HG03066 (cell line): ENCODE measurements around the gene SETBP1.
A peak's percentile ranks its signal among the peaks of the same experiment; 100 is the strongest.

ENCODE experiments used
- ATAC-seq: cut with Tn5 transposase; IDR thresholded peaks from one replicate; pipeline ENCODE4 v1.9.1; 2021; ENCODE audit warnings: low read depth; ENCODE audit not compliant: unreplicated experiment

The SETBP1 gene

DNA sequence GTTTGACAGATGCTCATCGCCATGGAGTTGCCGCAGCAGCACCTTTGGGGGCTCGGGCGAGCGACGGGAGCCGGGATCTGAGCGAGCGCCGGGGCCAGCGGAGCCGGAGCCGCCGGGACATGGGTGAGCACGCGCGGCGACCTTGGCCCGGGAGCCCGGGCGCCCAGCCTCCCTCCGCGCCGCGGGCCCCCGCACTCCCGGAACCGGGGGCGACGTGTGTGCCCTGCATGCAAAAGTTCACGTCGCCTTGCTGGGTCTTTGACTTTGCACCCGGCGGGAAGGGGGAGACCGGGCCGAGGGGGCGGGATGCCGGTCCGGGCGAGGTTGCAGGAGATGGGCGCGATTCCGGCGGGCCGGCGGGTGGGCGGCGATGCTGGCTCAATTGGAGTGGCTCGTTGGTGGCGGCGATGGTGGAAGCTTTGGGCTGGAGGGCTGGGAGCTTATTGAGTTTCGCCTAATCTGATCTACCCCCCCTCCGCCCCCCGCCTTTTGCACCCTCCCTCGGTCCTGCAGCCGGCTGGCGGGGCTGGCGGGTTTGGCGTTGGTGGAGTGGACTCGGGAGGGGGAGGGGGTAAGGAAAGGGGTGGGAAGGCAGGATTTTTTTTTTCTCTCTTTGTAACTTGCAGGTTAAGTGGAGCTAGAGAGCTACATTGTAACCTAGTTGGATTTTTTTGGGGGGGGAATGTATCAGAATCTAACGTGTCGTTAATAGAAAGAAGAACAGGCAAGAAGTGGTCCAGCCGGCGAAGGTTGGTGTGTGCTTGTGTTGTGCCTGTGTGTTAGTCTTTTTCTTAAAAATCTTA is at the start of gene SETBP1:
SETBP1 (plus strand) TSS at position 616 of the 803 bp plus-strand sequence. CDS start 20,459 bp downstream, outside the sequence.
- no peak for ATAC-seq

DNA sequence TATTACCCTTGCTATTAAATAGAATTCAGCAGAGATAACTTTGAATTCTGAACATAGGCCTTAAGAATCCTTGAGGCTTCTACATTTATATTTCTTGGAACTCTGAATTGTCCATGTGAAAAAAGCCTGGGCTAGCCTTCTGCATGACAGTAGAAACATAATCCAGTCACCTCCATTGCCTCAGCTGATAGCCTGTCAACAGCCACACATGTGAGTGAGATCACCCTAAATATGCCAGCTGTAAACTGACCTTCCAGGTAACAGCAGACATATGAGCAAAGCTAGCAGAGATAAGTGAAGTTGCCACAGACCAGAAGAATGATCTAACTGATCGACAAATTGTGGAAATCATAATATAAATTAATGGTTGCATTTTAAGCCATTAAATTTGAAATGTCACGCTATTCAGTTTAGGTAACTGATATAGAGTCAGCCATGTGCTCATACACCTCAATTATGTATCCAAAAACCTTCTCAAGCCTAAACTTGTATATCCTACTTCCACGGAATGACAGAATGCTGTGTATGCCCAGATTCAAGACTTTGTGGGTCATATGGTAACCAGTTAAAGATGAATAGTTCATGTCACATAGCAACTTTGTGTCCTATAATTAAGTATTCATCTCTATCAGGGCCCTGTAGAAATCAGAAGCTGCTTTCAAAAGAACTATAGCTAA is 48.1 kb upstream of the SETBP1 start:
- ATAC-seq, result no peak

GRCh38 chr18:44635546-44635945 is 45.1 kb upstream of the SETBP1 start:
- no peak for ATAC-seq

- peak; percentile 77 for ATAC-seq
These were observed 44.4 kb upstream of the SETBP1 start for GRCh38 chr18:44636241-44636640.

DNA sequence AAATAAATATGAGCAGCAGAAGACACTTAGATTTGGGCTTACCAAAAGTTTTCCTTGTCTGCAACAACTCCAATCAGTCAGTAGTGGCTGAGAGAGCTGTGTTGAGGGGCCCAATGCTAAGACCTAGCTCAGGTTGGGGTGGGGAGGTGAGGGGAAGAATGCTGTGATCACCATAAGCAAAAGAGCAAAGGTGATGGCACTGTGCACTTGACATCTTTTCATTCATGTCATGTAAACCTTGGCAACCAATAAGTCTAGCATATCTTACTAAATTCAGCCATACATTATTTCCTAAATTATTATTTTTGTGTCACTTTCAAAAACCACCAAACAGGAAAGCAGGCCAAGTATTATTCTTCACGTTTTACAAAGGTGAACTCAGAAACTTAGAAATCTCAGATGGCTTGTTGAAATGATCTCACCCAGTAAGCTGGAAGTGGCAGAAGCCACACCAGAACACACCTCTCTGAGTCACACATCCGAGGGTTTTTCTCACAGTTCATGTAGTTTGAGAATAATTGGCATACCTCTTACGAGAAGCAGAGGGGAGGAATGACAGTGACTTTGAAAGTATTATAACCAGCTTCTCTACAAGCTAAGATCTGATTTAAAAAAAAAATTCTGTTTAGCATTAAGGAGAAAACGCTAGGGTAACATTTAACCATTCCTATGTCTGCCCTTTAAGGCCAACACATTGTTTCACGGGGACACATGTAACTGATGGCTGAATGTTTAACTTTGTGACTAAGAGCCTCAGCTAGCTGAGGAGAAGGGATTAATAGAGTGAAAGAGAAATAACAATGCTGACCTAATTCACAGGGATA is 43.3 kb upstream of the SETBP1 start:
- no peak for ATAC-seq

DNA sequence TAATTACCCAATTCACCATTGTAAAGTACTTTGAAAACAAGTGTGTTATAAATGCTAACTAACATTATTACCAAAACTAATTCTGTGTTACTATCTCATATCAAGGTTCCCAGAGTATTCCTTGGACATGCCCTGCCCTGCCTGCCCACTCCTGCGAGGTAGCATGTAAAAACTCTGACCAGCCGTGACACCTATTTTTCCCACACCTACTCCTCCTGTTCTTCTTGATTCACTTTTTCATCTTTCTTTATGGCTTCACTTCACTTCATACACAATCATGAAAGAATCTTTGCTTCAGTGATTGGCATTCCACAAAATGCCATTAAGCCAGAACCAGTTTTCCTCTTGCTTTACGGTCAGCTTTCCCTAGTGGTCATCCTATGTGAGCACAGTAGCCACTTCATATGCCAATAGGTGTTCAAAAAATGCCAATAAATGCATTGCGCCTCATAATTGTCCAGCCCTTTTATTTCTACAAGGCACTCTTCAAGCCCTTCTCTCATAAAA is 42.6 kb upstream of the SETBP1 start:
- ATAC-seq, result no peak

DNA sequence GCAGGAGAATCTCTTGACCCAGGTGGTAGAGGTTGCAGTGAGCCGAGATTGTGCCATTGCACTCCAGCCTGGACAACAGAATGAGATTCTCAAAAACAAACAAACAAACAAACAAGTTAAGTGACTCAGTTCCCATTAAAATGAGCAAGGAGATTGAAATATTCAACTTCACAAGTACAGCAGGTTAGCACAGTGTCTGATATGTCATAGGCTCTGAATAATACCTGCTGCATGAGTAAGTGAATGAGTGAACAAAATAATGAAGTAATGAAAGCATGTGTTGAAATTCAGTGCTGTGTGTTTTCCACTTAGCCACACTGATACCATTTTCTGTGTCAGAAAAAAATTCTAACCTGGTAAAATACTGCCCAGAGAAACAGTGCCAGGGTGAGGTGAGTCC is 41.9 kb upstream of the SETBP1 start:
- no peak for ATAC-seq

DNA sequence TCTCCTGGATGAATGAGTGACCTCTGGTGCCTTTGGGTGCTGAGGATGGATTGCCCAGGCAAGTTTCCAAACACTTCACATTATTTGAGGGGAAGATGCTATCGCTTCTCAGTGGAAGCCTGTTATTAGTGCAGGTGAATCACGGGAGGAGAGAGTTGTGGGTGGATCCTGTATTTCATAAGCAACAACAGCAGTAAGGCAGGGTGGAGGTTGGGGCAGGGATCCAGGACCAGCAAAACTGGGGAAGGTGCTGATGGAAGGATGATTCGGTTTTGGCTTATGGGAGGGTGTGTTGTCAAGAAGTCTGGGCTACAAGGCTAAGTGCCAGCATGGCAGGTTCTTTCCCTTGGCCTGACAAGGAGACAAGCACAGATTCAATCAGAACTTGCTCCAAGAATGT is 37.7 kb upstream of the SETBP1 start:
- no peak for ATAC-seq

DNA sequence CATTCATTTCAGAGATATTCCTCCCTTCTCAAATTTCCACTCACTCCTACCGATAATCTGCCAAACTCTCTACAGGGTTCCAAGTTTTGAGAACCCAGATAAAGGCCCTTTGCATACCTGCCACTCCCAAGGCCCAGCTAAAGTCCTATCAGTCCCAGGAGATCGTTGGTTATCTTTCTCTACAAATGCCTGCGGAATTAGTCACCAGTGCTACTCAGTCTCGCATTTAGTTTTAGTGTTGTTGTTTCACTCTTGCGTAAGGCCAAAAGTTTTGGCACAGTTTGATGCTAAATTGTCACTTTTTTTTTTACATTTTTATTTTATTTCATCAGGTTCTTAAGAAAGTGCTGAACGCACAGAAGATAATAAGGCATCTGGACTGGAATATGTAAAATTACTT is 29.2 kb upstream of the SETBP1 start:
- no peak for ATAC-seq

- ATAC-seq, result no peak
These were observed 28.6 kb upstream of the SETBP1 start for GRCh38 chr18:44651918-44652572.

DNA sequence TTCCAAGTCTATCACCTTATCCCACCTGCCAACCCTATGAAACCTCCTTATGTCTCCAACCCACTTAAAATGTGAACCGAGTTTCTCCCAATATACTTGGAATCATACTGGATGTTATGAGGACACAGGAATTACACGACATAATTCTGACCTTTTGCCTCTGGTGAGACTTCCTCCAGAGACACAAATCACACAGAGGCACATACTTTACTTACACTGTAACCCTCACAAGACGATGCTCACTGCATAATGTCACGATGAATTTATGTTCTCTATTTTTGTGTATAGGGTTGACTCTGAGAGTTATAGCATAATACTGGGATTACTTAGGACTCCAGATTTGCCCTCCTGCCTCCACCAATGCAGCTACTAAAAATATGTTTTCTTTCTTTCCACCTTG is 28.0 kb upstream of the SETBP1 start:
- ATAC-seq, result no peak

DNA sequence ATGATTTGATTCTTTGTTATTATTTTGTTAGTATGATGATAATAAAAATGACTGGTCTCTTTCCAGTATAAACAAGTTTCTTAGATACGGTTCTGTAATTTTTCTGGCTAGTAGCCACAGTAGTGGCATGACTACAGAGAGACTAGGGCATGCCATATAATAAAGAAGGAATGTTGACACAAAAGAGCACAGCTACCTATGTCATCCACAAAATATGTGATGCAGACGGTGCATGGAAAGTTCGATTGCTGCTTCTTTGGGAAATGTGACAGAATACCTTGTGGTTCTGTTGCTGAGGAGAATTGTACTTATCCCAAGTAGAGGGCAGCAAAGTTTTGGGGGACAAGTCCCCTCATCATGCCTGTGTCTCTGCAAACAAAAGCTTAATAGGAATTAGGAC is 26.1 kb upstream of the SETBP1 start:
- no peak for ATAC-seq

GRCh38 chr18:44655435-44655834 is 25.3 kb upstream of the SETBP1 start:
- no peak for ATAC-seq

DNA sequence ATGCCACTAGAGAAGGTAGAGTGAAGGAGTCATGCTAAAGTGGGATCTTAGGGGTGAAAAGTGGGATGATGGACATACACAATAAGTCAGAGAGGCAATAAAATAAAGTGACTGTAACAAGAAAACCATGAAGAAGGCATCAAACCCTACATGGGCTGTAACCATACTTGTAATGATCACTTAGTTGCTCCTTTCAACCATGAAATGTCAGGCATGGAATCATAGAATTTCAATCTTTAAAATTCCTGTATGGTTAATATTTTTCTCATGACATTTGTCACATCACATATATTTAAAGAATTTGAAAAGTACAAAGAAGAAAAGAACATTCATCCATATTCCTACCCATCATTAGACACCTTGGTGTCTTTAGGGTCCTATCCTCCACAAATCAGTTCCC is 20.9 kb upstream of the SETBP1 start:
- no peak for ATAC-seq

- ATAC-seq, result no peak
These were observed 12.3 kb upstream of the SETBP1 start for GRCh38 chr18:44668270-44668975.

DNA sequence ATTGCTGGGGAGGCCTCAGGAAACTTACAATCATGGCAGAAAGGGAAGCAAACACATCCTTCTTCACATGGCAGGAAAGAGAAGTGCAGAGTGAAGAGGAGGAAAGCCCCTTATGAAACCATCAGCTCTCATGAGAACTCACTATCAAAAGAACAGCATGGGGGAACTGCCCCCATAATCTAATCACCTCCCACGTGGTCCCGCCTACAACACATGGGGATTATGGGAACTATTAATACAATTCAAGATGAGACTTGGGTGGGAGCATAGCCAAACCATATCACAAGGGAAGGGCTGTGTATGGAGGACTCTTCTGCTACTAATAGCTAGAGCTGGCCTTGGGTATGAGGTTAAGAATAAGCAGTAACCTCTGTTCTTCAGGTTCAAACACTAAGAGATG is 8.8 kb upstream of the SETBP1 start:
- ATAC-seq, result no peak

- ATAC-seq, result no peak
These were observed 8.2 kb upstream of the SETBP1 start for GRCh38 chr18:44672506-44672905.

DNA sequence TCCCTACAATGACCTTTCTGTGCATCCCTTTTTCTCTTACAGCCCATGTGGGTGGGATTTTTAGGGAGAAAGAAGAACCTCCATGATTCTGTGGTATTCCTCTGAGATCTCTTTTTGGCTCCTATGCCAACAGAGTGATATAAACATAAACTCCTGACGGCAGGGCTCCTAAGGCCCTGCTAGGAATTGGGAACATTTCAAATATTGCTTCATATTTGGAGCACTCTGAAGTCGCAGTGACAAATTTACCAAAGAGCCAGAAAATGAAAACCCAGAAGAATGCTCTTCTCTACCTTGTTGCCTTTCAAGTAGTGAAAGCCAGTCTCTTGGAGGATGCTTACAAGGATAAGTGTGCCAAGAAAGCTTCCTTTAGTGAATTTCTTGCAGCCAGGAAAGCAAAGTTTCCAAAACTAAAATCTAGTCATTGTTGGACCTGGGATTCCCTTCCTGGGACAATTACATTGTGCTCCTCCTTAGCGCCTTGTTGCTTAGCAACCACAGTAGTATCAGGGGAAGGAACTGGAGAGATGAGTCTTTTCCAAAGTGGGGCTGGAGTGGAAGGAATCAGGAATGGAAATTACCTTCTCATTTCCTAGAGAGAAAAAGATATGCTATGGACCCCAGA is 7.3 kb upstream of the SETBP1 start:
- ATAC-seq, result no peak

DNA sequence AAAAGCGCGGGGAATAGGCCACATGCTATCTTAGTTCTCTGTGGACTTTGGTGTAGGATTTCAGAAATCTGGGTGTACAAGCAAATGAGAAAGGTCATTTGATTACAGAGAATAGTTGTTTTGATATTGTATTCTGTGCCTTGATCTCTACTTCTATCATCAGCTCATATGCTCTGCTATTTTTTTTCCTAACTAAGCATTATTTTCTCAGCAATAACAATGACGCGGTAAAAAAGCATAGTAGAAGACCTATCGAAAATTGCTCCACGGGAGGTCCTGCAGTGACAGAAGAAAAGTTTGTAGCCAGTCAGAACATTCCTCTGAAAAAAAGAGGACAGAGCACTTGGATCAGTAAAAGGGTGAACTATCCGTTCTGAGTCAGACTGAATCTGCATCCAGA is 2.8 kb upstream of the SETBP1 start:
- ATAC-seq, result no peak

DNA sequence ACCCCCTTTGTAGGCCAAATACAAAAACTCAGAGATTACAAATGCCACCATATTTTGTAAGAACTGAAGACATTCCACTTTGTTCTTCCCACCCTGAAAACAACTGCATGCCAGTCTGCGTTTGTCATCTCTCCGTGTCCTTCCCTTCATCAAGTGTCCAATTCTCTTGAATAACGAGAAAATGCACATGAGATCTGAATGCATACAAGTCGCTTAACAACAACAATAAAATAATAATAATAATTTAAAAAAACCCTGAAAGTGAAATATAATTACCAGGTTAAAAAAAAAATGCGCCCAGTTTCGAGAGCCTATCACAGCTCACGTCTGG is 2.0 kb upstream of the SETBP1 start:
- ATAC-seq, result no peak
